Subcutaneous abdominal adipose tissue (tissue), 5 donors: ENCODE data around the gene KRTAP5-2.

ENCODE experiments used
- H3K27ac ChIP-seq: one replicate; pipeline ENCODE4 v1.7.0; 2013; ENCODE audit warnings: low read depth, mild to moderate bottlenecking, inconsistent platforms, low read length, moderate library complexity
- H3K27me3 ChIP-seq, 5 donors: one replicate each; pipeline ENCODE4 v1.7.0; 2013; ENCODE audit warnings: low read length in 5 of 5, inconsistent platforms in 1 of 5; ENCODE audit not compliant: control insufficient read depth in 5 of 5, insufficient read depth in 4 of 5
- H3K36me3 ChIP-seq, 5 donors: one replicate each; pipeline ENCODE4 v1.7.0; 2013; ENCODE audit warnings: low read length in 5 of 5; ENCODE audit not compliant: control insufficient read depth in 5 of 5, insufficient read depth in 5 of 5
- H3K4me1 ChIP-seq, 5 donors: one replicate each; pipeline ENCODE4 v1.7.0; 2013; ENCODE audit warnings: low read length in 5 of 5, mild to moderate bottlenecking in 3 of 5, moderate library complexity in 1 of 5; ENCODE audit not compliant: control insufficient read depth in 5 of 5, insufficient read depth in 5 of 5
- H3K4me3 ChIP-seq, 5 donors: one replicate each; pipeline ENCODE4 v1.7.0; 2013; ENCODE audit warnings: low read length in 5 of 5, low read depth in 1 of 5
- H3K9ac ChIP-seq, 5 donors: one replicate each; pipeline ENCODE4 v1.7.0; 2013; ENCODE audit warnings: low read length in 5 of 5, mild to moderate bottlenecking in 4 of 5, moderate library complexity in 3 of 5
- H3K9me3 ChIP-seq, 5 donors: one replicate each; pipeline ENCODE4 v1.7.0; 2013; ENCODE audit warnings: low read length in 5 of 5; ENCODE audit not compliant: control insufficient read depth in 5 of 5
- donor health status: healthy.
- donor health status: healthy.
- donor health status: healthy.
- donor health status: healthy.
- donor health status: healthy.

Gene KRTAP5-2

DNA sequence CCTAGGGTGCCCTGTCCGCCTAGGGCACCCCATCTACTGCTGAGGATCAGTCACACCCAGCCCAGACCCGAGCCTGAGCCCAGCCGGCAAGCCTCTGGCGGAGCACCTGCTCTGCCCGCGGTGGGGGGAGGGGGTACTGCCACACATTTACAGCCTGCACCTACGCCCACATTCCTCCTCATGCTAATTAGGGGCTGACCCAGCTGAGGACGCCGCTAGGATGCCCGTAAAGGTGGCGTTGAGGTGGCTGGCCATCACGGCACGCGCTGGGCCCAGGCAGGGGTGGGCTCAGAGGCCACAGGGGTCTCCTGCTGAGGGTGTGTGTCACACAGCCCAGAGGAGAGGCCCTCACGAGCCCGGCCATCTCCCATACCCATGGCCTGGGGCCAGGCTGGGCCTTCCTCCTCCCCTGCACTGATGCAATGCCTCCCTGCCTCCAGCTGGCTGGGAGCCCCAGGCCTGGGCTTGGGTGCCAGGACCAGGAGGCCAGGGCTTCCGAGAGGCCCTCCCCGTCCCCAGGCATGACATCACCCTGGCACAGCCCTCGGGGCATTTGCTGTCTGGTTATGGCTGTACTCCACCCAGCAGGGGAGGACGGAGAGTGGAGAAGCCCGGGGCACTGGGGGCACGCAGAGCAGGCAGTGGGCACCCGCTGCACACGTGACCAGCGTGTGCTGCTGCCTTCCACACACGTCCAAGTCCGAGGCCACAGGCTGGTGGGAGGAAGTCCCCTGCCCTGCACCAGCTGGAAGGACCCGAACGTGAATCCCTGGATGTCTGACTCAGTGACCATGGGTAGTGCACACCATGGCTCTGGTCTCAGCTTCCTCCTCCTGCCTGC is 38.8 kb downstream of the KRTAP5-2 start:
- peaks cover 0 to 43% (median 13%) of the 10 kb centered on the region in 5 donors for H3K36me3 ChIP-seq

DNA sequence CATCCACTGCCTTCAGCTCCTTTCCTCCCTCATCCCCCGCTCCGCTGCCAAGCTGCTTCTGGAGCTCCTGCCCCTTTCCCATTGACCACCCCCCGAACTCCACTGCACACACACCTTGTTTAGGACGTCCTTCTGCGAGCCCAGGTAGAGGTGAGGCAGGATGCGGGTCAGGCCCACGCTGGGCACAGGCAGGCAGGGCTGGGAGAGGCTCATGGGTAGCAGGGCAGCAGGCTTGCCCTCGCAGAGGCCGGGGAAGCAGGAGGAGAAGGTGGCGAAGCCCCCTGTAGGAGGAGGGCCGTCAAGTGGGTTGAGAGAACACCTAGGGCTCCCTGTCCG is 39.4 kb downstream of the KRTAP5-2 start:
- peak overlapping the region in 3 of 5 donors; percentile 5 to 65 (median 46) for H3K9ac ChIP-seq
- peak overlapping the region in 2 of 5 donors; percentile 13 to 37 for H3K4me3 ChIP-seq
- H3K9me3 ChIP-seq = no peaks in the 10 kb centered on the region
- peaks cover 0 to 38% (median 12%) of the 10 kb centered on the region in 5 donors for H3K36me3 ChIP-seq
- peak overlapping the region; percentile 69 for H3K27ac ChIP-seq
- H3K27me3 ChIP-seq = no peaks in the 10 kb centered on the region
- H3K4me1 ChIP-seq = peaks cover 6 to 56% (median 36%) of the 10 kb centered on the region in 5 donors

More for the DNA sequence above, 38.8 kb downstream of the KRTAP5-2 start:
- H3K9me3 ChIP-seq = no peaks in the 10 kb centered on the region
- H3K27me3 ChIP-seq = no peaks in the 10 kb centered on the region
- H3K9ac ChIP-seq = peak overlapping the region in 3 of 5 donors; percentile 5 to 65 (median 46)
- peak overlapping the region; percentile 69 for H3K27ac ChIP-seq
- H3K4me1 ChIP-seq = peaks cover 6 to 61% (median 36%) of the 10 kb centered on the region in 5 donors
- peak overlapping the region in 1 of 5 donors; percentile 37 for H3K4me3 ChIP-seq

GRCh38 chr11:1557904-1558774 is 40.0 kb downstream of the KRTAP5-2 start:
- Histone ChIP-seq H3K27me3 (no peaks in the 10 kb centered on the region), H3K36me3 (peaks cover 0 to 34% (median 9%) of the 10 kb centered on the region in 5 donors), H3K27ac (peak overlapping the region; percentile 69), H3K9me3 (no peaks in the 10 kb centered on the region), H3K4me1 (peaks cover 6 to 50% (median 36%) of the 10 kb centered on the region in 5 donors), H3K9ac (peak overlapping the region in 3 of 5 donors; percentile 0 to 65 (median 46)), H3K4me3 (peak overlapping the region in 1 of 5 donors; percentile 13)

GRCh38 chr11:1557051-1557884 is 40.8 kb downstream of the KRTAP5-2 start:
- Histone ChIP-seq H3K9ac (no peak overlapping the region), H3K36me3 (peaks cover 0 to 26% (median 7%) of the 10 kb centered on the region in 5 donors), H3K27me3 (peaks cover 0 to 3% (median 0%) of the 10 kb centered on the region in 5 donors), H3K9me3 (no peaks in the 10 kb centered on the region), H3K27ac (peak overlapping the region; percentile 24), H3K4me1 (peaks cover 6 to 42% (median 32%) of the 10 kb centered on the region in 5 donors), H3K4me3 (no peak overlapping the region)

GRCh38 chr11:1556278-1556902 is 41.7 kb downstream of the KRTAP5-2 start:
- Histone ChIP-seq H3K4me3 (no peak overlapping the region), H3K36me3 (peaks cover 0 to 21% (median 7%) of the 10 kb centered on the region in 5 donors), H3K9ac (no peak overlapping the region), H3K4me1 (peaks cover 6 to 33% (median 25%) of the 10 kb centered on the region in 5 donors), H3K27me3 (peaks cover 0 to 5% (median 0%) of the 10 kb centered on the region in 5 donors), H3K27ac (no peak overlapping the region), H3K9me3 (no peaks in the 10 kb centered on the region)

DNA sequence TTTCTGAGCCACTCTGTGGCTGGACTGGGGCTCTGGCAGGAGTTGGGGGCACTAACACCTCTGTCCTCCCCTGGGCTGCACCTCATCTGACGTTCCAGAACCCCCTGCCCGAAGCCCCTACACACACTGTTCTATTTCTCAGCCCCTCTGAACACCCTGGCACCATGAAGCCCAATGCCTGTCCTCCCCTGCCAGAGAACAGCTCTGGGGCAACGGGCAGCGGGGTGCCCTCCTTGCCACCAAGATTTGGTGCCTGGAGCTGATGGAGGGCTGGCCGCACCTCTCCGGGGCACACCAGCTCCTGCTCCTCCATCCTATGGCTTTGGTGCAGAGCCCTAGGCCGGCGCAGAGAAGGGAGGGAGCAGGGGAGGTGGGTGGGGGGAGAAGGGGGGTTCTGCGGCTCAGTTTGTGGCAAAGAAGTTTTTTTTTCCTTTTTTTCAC is 42.4 kb downstream of the KRTAP5-2 start:
- Histone ChIP-seq H3K4me1 (peaks cover 6 to 31% (median 25%) of the 10 kb centered on the region in 5 donors), H3K27me3 (peaks cover 0 to 5% (median 0%) of the 10 kb centered on the region in 5 donors), H3K9me3 (no peaks in the 10 kb centered on the region), H3K9ac (no peak overlapping the region), H3K36me3 (peaks cover 0 to 19% (median 5%) of the 10 kb centered on the region in 5 donors), H3K4me3 (no peak overlapping the region), H3K27ac (no peak overlapping the region)

GRCh38 chr11:1554981-1555712 is 42.9 kb downstream of the KRTAP5-2 start:
- Histone ChIP-seq H3K4me1 (peaks cover 6 to 26% (median 25%) of the 10 kb centered on the region in 5 donors), H3K27ac (no peak overlapping the region), H3K4me3 (no peak overlapping the region), H3K9me3 (no peaks in the 10 kb centered on the region), H3K27me3 (peaks cover 0 to 5% (median 0%) of the 10 kb centered on the region in 5 donors), H3K36me3 (peaks cover 0 to 13% (median 2%) of the 10 kb centered on the region in 5 donors), H3K9ac (no peak overlapping the region)

DNA sequence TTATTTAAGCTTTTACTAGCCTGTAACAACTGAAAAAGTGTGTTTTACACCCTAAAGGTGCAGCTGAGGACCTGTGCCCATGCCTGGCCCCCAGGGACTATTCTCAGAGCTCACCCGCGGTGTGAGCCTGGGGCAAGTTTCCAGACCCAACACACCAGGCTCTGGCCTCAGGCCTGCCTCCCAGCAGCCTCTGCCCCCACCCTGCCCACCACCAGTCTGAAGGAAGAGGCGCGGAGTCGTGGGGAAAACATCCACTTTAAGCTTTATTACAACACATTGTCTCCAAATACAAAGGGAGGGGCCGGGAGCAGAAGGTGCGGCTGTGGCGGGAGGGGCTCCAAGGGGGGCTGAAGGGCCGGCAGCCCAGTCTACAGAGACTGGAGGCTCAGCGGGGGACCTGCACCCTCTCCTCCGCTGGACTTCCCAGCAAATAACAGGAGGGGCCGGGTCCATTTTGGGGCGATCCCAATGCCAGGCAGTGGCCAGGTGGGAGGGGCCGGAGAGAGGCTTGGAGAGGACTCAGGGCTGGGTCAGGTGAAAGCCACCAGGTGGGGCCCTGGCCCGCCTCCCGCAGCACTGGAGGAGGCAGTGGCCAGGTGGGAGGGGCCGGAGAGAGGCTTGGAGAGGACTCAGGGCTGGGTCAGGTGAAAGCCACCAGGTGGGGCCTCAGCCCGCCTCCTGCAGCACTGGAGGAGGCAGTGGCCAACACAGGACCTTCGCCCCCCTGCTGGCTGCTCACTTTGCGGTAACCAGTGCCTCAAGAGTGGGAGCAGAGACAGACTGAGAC is 44.1 kb downstream of the KRTAP5-2 start:
- peak overlapping the region in 1 of 5 donors; percentile 41 for H3K9ac ChIP-seq
- peaks cover 0 to 5% (median 0%) of the 10 kb centered on the region in 5 donors for H3K27me3 ChIP-seq
- no peaks in the 10 kb centered on the region for H3K9me3 ChIP-seq
- H3K4me1 ChIP-seq = peaks cover 3 to 15% (median 13%) of the 10 kb centered on the region in 5 donors
- no peak overlapping the region for H3K4me3 ChIP-seq
- peaks cover 0 to 8% (median 2%) of the 10 kb centered on the region in 5 donors for H3K36me3 ChIP-seq
- H3K27ac ChIP-seq = no peak overlapping the region
